B cell (primary cell): ENCODE measurements around the gene TMEM208. TPM values are rescaled to one million over a fixed set of nuclear protein-coding genes. Genes with fewer than 3 reads are reported as not detected.

Source experiments
- ATAC-seq: fragments of 200-7000 bp; cut with Tn5 transposase; one replicate; pipeline ENCODE4 v1.10.0; 2021; ENCODE audit warnings: low read depth, mild to moderate bottlenecking, moderate number of reproducible peaks, moderate library complexity
- CTCF ChIA-PET: fragments of 350-600 bp; sonication (Branson Sonifier 250); formaldehyde crosslinking; loops from one replicate; lab custom pipeline; 2021; ENCODE audit warnings: antibody characterized with exemption, inconsistent platforms; lab: Charles Lee
- POLR2A ChIA-PET: fragments of 350-600 bp; sonication (Branson Sonifier 250); formaldehyde crosslinking; loops from one replicate; lab custom pipeline; 2021; ENCODE audit warnings: antibody characterized with exemption; lab: Charles Lee
- DNase-seq: peaks from one replicate; pipeline ENCODE4 v3.0.0; 2013
- H2AFZ ChIP-seq: 2 replicates; pipeline ENCODE4 v1.6.1; 2012; ENCODE audit warnings: mild to moderate bottlenecking, low read depth, low read length; ENCODE audit not compliant: insufficient read depth, poor library complexity, severe bottlenecking
- H3K27ac ChIP-seq, 2 donors: 1 replicate in 1 of 2; 2 replicates in 1 of 2; pipeline ENCODE4 v1.5.1; 2012 to 2013; ENCODE audit warnings: low read length in 2 of 2, mild to moderate bottlenecking in 2 of 2, moderate library complexity in 1 of 2
- H3K27me3 ChIP-seq, 4 experiments: fragments of 200-600 bp in 1 of 4; sonication (generic) in 1 of 4; replicated peaks in 1 of 4; 1 replicate in 2 of 4; 2 replicates in 2 of 4; pipeline versions ENCODE4 v1.6.1 to v1.7.0; 2013 to 2016; ENCODE audit warnings: low read length in 3 of 4, mild to moderate bottlenecking in 2 of 4, mixed read lengths in 1 of 4, moderate library complexity in 1 of 4; ENCODE audit not compliant: insufficient read depth in 4 of 4, control insufficient read depth in 3 of 4; ENCODE audit errors: control extremely low read depth in 1 of 4
- H3K36me3 ChIP-seq, 2 experiments: replicated peaks in 1 of 2; 1 replicate in 1 of 2; 2 replicates in 1 of 2; pipeline versions ENCODE4 v1.6.1 to v1.7.1; 2013; ENCODE audit warnings: low read length in 1 of 2; ENCODE audit not compliant: insufficient read depth in 2 of 2, control insufficient read depth in 1 of 2; ENCODE audit errors: control extremely low read depth in 1 of 2, extremely low read depth in 1 of 2
- H3K4me1 ChIP-seq, 2 donors: fragments of 200-600 bp in 1 of 2; sonication (generic) in 1 of 2; 1 replicate in 1 of 2; 2 replicates in 1 of 2; pipeline versions ENCODE4 v1.5.1 to v1.6.1; 2013 to 2017; ENCODE audit warnings: low read length in 2 of 2; ENCODE audit not compliant: control insufficient read depth in 2 of 2, insufficient read depth in 2 of 2
- H3K4me2 ChIP-seq: replicated peaks from 2 replicates; pipeline ENCODE3; 2012; ENCODE audit warnings: mild to moderate bottlenecking, low read depth, low read length; ENCODE audit not compliant: poor library complexity, severe bottlenecking
- H3K4me3 ChIP-seq, 5 experiments: fragments of 200-600 bp in 1 of 5; sonication (generic) in 1 of 5; 1 replicate in 3 of 5; 2 replicates in 2 of 5; pipeline versions ENCODE4 v1.5.1 to v1.7.0; 2011 to 2016; ENCODE audit warnings: low read length in 4 of 5, mild to moderate bottlenecking in 4 of 5, low read depth in 2 of 5, control low read depth in 1 of 5, moderate library complexity in 1 of 5; ENCODE audit not compliant: insufficient read depth in 1 of 5; ENCODE audit errors: control extremely low read depth in 1 of 5, extremely low read depth in 1 of 5
- H3K79me2 ChIP-seq: fragments of 200-600 bp; sonication (generic); one replicate; pipeline ENCODE4 v1.6.0; 2016; ENCODE audit warnings: low read length; ENCODE audit not compliant: control insufficient read depth, insufficient read depth
- H3K9ac ChIP-seq: fragments of 200-600 bp; sonication (generic); 2 replicates; pipeline ENCODE4 v1.6.1; 2017; ENCODE audit warnings: mild to moderate bottlenecking, low read length, moderate library complexity
- H3K9me3 ChIP-seq, 3 donors: one replicate each; pipeline versions ENCODE4 v1.6.1 to v1.7.1; 2013; ENCODE audit warnings: low read length in 2 of 3; ENCODE audit not compliant: control insufficient read depth in 2 of 3, insufficient read depth in 1 of 3; ENCODE audit errors: control extremely low read depth in 1 of 3
- H4K20me1 ChIP-seq: 2 replicates; pipeline ENCODE4 v1.6.0; 2012; ENCODE audit warnings: mild to moderate bottlenecking, low read length; ENCODE audit not compliant: insufficient read depth, control insufficient read depth, poor library complexity, severe bottlenecking
- H3K27ac Mint-ChIP-seq: one replicate; pipeline ENCODE4 v1.8.0; 2021; ENCODE audit warnings: mixed read lengths
- H3K27me3 Mint-ChIP-seq: one replicate; pipeline ENCODE4 v1.8.0; 2021; ENCODE audit warnings: mixed read lengths
- H3K4me1 Mint-ChIP-seq: one replicate; pipeline ENCODE4 v1.8.0; 2021; ENCODE audit warnings: mixed read lengths
- H3K4me3 Mint-ChIP-seq: one replicate; pipeline ENCODE4 v1.8.0; 2021; ENCODE audit warnings: mixed read lengths
- H3K9me3 Mint-ChIP-seq: one replicate; pipeline ENCODE4 v1.8.0; 2022; ENCODE audit warnings: mixed read lengths; ENCODE audit not compliant: insufficient read depth
- CTCF ChIP-seq: fragments of 200-600 bp; IDR thresholded peaks from one replicate; pipeline ENCODE4 v1.8.0; 2022; ENCODE audit warnings: antibody characterized with exemption, mild to moderate bottlenecking
- EZH2 ChIP-seq: IDR thresholded peaks from 2 replicates; pipeline ENCODE4 v1.6.1; 2012; ENCODE audit warnings: borderline replicate concordance, low read depth, mild to moderate bottlenecking, moderate library complexity, low read length; ENCODE audit not compliant: insufficient read depth, poor library complexity, severe bottlenecking
- WGBS: methylation state at CpG from one replicate; pipeline ENCODE4 v1.1.5; 2013; ENCODE audit warnings: missing lambda C conversion rate; ENCODE audit not compliant: insufficient coverage; 5-methylcytosine and 5-hydroxymethylcytosine counted together
- intact Hi-C: fragments of 100-400 bp; cut with micrococcal nuclease; formaldehyde crosslinking; loops from one replicate; pipeline ENCODE4 v1.10.0; 2022
- polyA plus RNA-seq: library from polyadenylated mRNA; depleted of rRNA; stranded (reverse); fragments of >200 nt; gene quantifications from 2 replicates; pipeline ENCODE4 v1.2.3, GENCODE V29; 2012
- total RNA-seq, 2 donors: library from RNA; stranded (reverse); fragments of 120-200 nt in 1 of 2; gene quantifications; 1 replicate in 1 of 2; 2 replicates in 1 of 2; pipeline versions ENCODE4 v1.2.3 to v1.2.4, GENCODE V29; 2013 to 2022

The TMEM208 gene
- total and polyA plus RNA-seq, 2 donors (not counting 1 experiment from before 2014, with no cell fraction given), result 36.1 to 40.4 TPM

GRCh38 chr16:67191995-67192681 is 34.8 kb upstream of the TMEM208 start, which contains the start of gene E2F4:
TSS of gene E2F4 (plus strand) at chr16:67192155. CDS start at chr16:67192228, 73 bp downstream.
- Histone ChIP-seq H3K9ac (peak within 1 kb of the TSS; percentile 94), H3K4me2 (peak within 1 kb of the TSS; percentile 97), H3K4me1 (peaks cover 22 to 28% of the 10 kb centered on the region in 2 donors), H3K27ac (peak within 1 kb of the TSS; percentile 52 to 93), H3K4me3 (peak within 1 kb of the TSS; percentile 54 to 98 (median 97)), H3K36me3 (peaks cover 0 to 35% of the 10 kb centered on the region in 2 experiments), H4K20me1 (peaks cover 40% of the 10 kb centered on the region), H3K27me3 (peaks cover 0 to 17% (median under 1%) of the 10 kb centered on the region in 4 experiments), H2AFZ (peak within 1 kb of the TSS; percentile 78), H3K79me2 (peaks cover 43% of the 10 kb centered on the region), H3K9me3 (peaks cover 0 to 5% (median 0%) of the 10 kb centered on the region in 3 donors)
- Mint-ChIP-seq H3K9me3 (no peaks in the 10 kb centered on the region), H3K4me1 (peaks cover 34% of the 10 kb centered on the region), H3K27me3 (peaks cover 2% of the 10 kb centered on the region), H3K27ac (peak within 1 kb of the TSS; percentile 92), H3K4me3 (peak within 1 kb of the TSS; percentile 92)
- ChIA-PET CTCF (interaction anchor here (0.6 kb wide), 1 partner anchor 709 kb away, joined by 3 read pairs; no protein-coding TSS in a partner anchor), POLR2A (interaction anchor here (0.6 to 2.2 kb wide), 2 partner anchors 26 to 34 kb away, joined by 3 to 4 read pairs; partner anchors contain the start of gene TMEM208)
- peak; percentile 96 for ATAC-seq
- intact Hi-C loops, result loop anchor here (1.0 to 2.0 kb wide), 4 partner anchors 9 to 55 kb away; partner anchors contain the start of genes FHOD1, MATCAP1 and TMEM208
- DNase-seq, result peak; percentile 93
- WGBS, result under 1% methylated on average over 54 of the region's 54 CpGs
- no peak for TF ChIP-seq CTCF
- no peak for TF ChIP-seq EZH2
